Measurements from ENCODE around the gene ASPDH. TPM values are rescaled to one million over a fixed set of nuclear protein-coding genes. Genes with fewer than 3 reads are reported as not detected.

Gene ASPDH
- total RNA-seq, result not detected in 2 replicates

DNA sequence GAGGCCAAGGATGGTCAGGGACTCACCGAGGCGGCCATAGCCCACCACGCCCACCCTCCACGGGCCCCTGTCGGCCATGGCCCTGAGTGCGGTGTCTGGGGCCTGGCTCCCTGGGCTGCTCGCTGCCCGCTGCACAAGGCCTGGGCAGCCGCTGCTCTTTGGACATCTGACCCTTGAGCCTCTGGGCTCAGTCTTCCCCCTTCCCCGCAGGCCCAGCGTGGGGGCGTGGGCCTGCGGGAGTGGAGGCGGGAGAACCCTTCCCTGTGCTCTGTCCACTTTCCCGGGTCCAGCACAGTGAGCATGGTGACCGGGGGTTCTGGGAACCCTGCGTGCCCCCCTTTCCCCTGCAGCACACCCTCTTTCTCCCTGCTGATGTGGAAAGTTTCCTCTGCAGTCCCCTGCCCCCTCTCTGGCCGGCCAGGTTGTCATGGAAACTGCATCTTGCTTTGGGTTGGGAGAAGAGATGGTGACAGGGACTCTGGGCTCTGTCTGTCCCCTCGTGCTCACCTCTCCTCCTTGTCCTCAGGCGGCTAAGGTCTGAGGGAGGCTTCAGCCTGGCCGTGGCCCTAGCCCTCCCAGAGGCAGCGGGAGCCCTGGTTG lies at the start of gene ASPDH:
Gene ASPDH, minus strand, starts transcription at position 168 of the 600 bp plus-strand sequence. Its CDS starts 90 bp downstream, at position 78.
- Histone ChIP-seq H3K36me3 (ENCODE audit: control insufficient read depth, insufficient read depth, low read length) (no peaks in the 10 kb centered on the region), H3K4me3 (ENCODE audit: low read depth, low read length) (no peak within 1 kb of the TSS), H3K27me3 (ENCODE audit: control insufficient read depth, insufficient read depth, low read length) (peaks cover 9% of the 10 kb centered on the region)
- no peak for DNase-seq (ENCODE audit: low read depth)
- no peak for TF ChIP-seq CTCF (IDR thresholded peaks at IDR 0.05; ENCODE audit: insufficient read depth, low read length, poor library complexity, severe bottlenecking)

GRCh38 chr19:50562996-50563395 lies 49.3 kb upstream of the ASPDH start:
- H3K4me3 ChIP-seq (ENCODE audit: low read depth, low read length), result no peak overlapping the region
- H3K27me3 ChIP-seq (ENCODE audit: control insufficient read depth, insufficient read depth, low read length), result peaks cover 34% of the 10 kb centered on the region
- H3K36me3 ChIP-seq (ENCODE audit: control insufficient read depth, insufficient read depth, low read length), result no peaks in the 10 kb centered on the region
- DNase-seq (ENCODE audit: low read depth), result no peak
- TF ChIP-seq CTCF (IDR thresholded peaks at IDR 0.05; ENCODE audit: insufficient read depth, low read length, poor library complexity, severe bottlenecking), result no peak

DNA sequence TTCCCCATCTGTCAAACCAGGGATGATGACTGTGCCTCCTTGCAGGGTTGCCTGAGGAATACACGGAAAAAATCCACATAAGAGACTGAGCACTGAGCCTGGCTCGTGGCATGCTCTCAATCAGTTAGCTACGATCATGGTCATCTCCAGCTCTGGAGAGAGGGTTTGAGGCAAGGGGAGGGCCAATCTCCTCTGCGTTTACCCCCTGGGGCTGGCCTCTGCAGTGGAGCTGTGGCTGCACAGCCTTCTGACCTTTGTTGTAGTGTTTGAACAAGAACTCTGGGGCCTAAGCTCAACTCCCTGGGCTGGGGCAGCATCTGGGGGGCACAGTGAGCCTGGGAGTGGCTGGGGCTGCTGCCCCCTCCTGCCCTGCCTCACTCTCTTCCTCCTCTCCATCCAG lies 48.6 kb upstream of the ASPDH start:
- TF ChIP-seq CTCF (IDR thresholded peaks at IDR 0.05; ENCODE audit: insufficient read depth, low read length, poor library complexity, severe bottlenecking), result no peak
- no peaks in the 10 kb centered on the region for H3K36me3 ChIP-seq (ENCODE audit: control insufficient read depth, insufficient read depth, low read length)
- no peak overlapping the region for H3K4me3 ChIP-seq (ENCODE audit: low read depth, low read length)
- peaks cover 34% of the 10 kb centered on the region for H3K27me3 ChIP-seq (ENCODE audit: control insufficient read depth, insufficient read depth, low read length)
- DNase-seq (ENCODE audit: low read depth), result no peak

- no peak for TF ChIP-seq CTCF (IDR thresholded peaks at IDR 0.05; ENCODE audit: insufficient read depth, low read length, poor library complexity, severe bottlenecking)
- Histone ChIP-seq H3K4me3 (ENCODE audit: low read depth, low read length) (no peak overlapping the region), H3K27me3 (ENCODE audit: control insufficient read depth, insufficient read depth, low read length) (peaks cover 27% of the 10 kb centered on the region), H3K36me3 (ENCODE audit: control insufficient read depth, insufficient read depth, low read length) (no peaks in the 10 kb centered on the region)
- DNase-seq (ENCODE audit: low read depth), result no peak
Measured at GRCh38 chr19:50559636-50560035, 45.9 kb upstream of the ASPDH start.

- TF ChIP-seq CTCF (IDR thresholded peaks at IDR 0.05; ENCODE audit: insufficient read depth, low read length, poor library complexity, severe bottlenecking), result no peak
- H3K27me3 ChIP-seq (ENCODE audit: control insufficient read depth, insufficient read depth, low read length), result peaks cover 22% of the 10 kb centered on the region
- no peak overlapping the region for H3K4me3 ChIP-seq (ENCODE audit: low read depth, low read length)
- H3K36me3 ChIP-seq (ENCODE audit: control insufficient read depth, insufficient read depth, low read length), result no peaks in the 10 kb centered on the region
- DNase-seq (ENCODE audit: low read depth), result no peak
Measured at GRCh38 chr19:50558449-50558848, 44.7 kb upstream of the ASPDH start.

DNA sequence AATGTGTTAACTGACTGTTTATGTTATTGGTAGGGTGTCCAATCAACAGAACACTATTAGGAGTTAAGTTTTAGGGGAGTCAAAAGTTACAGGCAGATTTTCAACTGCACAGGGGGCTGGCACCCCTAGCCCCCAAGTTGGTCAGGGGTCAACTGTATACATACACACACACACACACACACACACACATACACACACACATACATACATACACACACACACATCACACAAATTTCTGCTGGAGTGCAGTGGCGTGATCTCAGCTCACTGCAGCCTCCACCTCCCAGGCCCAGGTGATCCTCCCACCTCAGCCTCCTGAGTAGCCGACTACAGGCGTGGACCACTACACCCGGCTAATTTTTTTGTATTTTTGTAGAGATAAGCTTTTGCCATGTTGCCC lies 44.3 kb upstream of the ASPDH start:
- Histone ChIP-seq H3K27me3 (ENCODE audit: control insufficient read depth, insufficient read depth, low read length) (peaks cover 24% of the 10 kb centered on the region), H3K4me3 (ENCODE audit: low read depth, low read length) (no peak overlapping the region)
- no peak for TF ChIP-seq CTCF (IDR thresholded peaks at IDR 0.05; ENCODE audit: insufficient read depth, low read length, poor library complexity, severe bottlenecking)

More for the DNA sequence above, 44.3 kb upstream of the ASPDH start:
- no peak for DNase-seq (ENCODE audit: low read depth)
- no peaks in the 10 kb centered on the region for H3K36me3 ChIP-seq (ENCODE audit: control insufficient read depth, insufficient read depth, low read length)

Measured in kidney epithelial cell (primary cell).